Effector memory CD4-positive, alpha-beta T cell (primary cell): ENCODE data around the gene SLC22A4.
A peak's percentile ranks its signal among the peaks of the same experiment; 100 is the strongest.

Experiments used
- DNase-seq, 3 donors: peaks; one replicate each; pipeline ENCODE4 v3.0.0-alpha.2; 2020
- H3K27ac ChIP-seq: 2 replicates; pipeline ENCODE4 v1.7.0; 2013; ENCODE audit warnings: mild to moderate bottlenecking, low read length, moderate library complexity; ENCODE audit not compliant: insufficient read depth, poor library complexity, severe bottlenecking
- H3K27me3 ChIP-seq: replicated peaks from 2 replicates; pipeline ENCODE4 v1.7.0; 2013; ENCODE audit warnings: mild to moderate bottlenecking, low read length; ENCODE audit not compliant: insufficient read depth, control insufficient read depth, poor library complexity, severe bottlenecking
- H3K36me3 ChIP-seq: 2 replicates; pipeline ENCODE4 v1.7.0; 2013; ENCODE audit warnings: mild to moderate bottlenecking, low read length, moderate library complexity; ENCODE audit not compliant: control insufficient read depth, insufficient read depth
- H3K4me1 ChIP-seq: 2 replicates; pipeline ENCODE4 v1.7.0; 2013; ENCODE audit warnings: low read length, mild to moderate bottlenecking; ENCODE audit not compliant: control insufficient read depth, insufficient read depth, poor library complexity, severe bottlenecking
- H3K4me3 ChIP-seq: 2 replicates; pipeline ENCODE4 v1.7.0; 2013; ENCODE audit warnings: low read length, low read depth, mild to moderate bottlenecking; ENCODE audit not compliant: insufficient read depth, poor library complexity, severe bottlenecking
- H3K9me3 ChIP-seq: 2 replicates; pipeline ENCODE4 v1.7.0; 2013; ENCODE audit warnings: mild to moderate bottlenecking, low read length, moderate library complexity; ENCODE audit not compliant: control insufficient read depth

Gene SLC22A4

GRCh38 chr5:132269635-132270334, 24.4 kb upstream of the SLC22A4 start:
- Histone ChIP-seq H3K36me3 (no peaks in the 10 kb centered on the region), H3K4me3 (no peak overlapping the region), H3K4me1 (no peaks in the 10 kb centered on the region), H3K27me3 (peaks cover 3% of the 10 kb centered on the region), H3K9me3 (no peaks in the 10 kb centered on the region), H3K27ac (no peak overlapping the region)
- DNase-seq, result no peak

DNA sequence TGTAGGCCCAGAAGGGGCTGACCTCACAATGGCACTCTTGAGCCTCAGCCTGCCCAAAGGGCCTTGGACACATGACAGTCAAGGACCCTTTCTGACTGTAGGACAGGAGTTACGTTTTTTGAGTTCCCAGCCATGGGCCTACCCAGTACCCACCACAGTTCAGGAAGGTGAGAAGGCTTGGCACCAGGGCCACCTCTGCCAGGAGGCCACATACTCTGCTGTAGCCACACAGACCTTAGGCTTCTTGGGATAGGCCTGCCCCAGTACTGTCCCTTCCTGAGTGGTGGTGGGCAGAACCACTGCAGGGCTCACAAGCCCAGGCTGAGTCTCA, 23.9 kb upstream of the SLC22A4 start:
- no peak for DNase-seq
- no peaks in the 10 kb centered on the region for H3K36me3 ChIP-seq

DNA sequence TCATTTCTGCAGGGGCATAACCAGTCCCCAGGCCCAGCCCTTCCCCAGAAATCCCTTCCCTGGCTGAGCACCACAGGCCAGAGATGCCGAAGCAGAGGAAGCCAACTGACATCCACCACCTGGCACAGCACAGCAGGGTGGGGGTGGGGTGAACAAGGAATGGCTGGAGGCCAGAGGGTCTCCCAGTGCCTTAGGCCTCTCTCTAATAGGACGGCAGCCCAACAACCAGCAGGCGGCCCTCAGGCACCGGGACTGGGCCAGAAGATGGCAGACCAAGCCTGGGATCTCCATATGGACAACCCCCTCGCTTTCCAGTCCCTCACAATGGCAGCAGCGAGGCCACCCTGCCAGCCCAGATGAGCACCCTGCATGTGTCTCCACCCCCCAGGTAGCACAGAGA, 23.5 kb upstream of the SLC22A4 start:
- H3K4me3 ChIP-seq, result no peak overlapping the region
- DNase-seq, result no peak
- no peaks in the 10 kb centered on the region for H3K9me3 ChIP-seq
- H3K4me1 ChIP-seq, result no peaks in the 10 kb centered on the region
- peaks cover 3% of the 10 kb centered on the region for H3K27me3 ChIP-seq
- no peak overlapping the region for H3K27ac ChIP-seq
- H3K36me3 ChIP-seq, result no peaks in the 10 kb centered on the region

More for the DNA sequence above, 23.9 kb upstream of the SLC22A4 start:
- H3K9me3 ChIP-seq, result no peaks in the 10 kb centered on the region
- no peak overlapping the region for H3K27ac ChIP-seq
- peaks cover 3% of the 10 kb centered on the region for H3K27me3 ChIP-seq
- H3K4me3 ChIP-seq, result no peak overlapping the region
- H3K4me1 ChIP-seq, result no peaks in the 10 kb centered on the region

- Histone ChIP-seq H3K4me3 (no peak overlapping the region), H3K27me3 (peaks cover 3% of the 10 kb centered on the region), H3K36me3 (no peaks in the 10 kb centered on the region), H3K27ac (no peak overlapping the region), H3K4me1 (no peaks in the 10 kb centered on the region), H3K9me3 (no peaks in the 10 kb centered on the region)
- DNase-seq, result no peak
These were observed 22.6 kb upstream of the SLC22A4 start for GRCh38 chr5:132271251-132272246.

DNA sequence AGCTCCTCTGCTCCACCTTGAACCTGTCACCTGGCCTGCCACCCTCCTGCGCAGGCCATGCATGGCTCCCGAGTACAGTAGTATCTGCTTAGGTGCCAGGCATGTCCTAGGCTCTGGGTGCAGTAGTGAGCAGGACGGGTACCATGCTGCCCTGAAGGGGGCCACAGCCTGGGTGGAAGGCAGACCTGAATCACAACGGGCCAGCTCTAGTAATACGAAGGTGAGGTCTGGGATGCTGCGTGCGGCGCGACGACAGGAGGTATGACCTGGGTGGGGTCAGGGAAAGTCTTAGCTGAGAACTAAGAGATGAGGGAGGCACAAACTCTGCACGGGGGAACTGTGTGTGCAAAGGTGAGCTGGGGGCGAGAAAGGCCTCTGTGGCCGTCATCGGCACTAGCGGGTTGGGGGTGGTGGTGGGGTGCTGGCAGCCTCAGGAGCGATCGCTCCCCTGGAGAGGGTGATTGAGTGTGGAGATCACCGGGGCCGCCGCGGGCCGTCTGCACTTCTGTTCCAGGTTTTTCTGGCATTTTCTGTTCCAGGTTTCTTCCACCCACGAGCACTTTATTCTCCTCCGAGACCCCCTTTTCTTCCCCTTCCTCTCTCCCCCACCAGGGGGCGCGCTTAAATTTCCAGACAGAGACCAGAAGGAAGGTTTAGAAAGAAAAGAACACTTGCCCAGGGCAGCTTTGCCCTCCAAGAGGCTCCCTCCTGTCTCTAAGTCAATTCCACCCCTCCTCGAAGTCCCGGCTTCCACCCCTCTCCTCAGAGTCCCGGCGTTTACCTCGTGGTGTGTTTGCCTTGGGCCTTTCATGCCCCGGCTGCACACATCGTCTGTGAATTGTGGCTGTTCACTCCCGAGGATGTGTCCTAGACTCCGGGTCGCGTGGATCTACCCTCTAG, 21.6 kb upstream of the SLC22A4 start:
- no peak overlapping the region for H3K27ac ChIP-seq
- H3K36me3 ChIP-seq, result no peaks in the 10 kb centered on the region
- H3K4me1 ChIP-seq, result no peaks in the 10 kb centered on the region
- H3K4me3 ChIP-seq, result no peak overlapping the region
- no peaks in the 10 kb centered on the region for H3K9me3 ChIP-seq
- peaks cover 3% of the 10 kb centered on the region for H3K27me3 ChIP-seq
- DNase-seq, result peak; percentile 16 to 47 (median 33)

- no peak overlapping the region for H3K4me3 ChIP-seq
- H3K4me1 ChIP-seq, result no peaks in the 10 kb centered on the region
- no peaks in the 10 kb centered on the region for H3K9me3 ChIP-seq
- no peak overlapping the region for H3K27ac ChIP-seq
- no peaks in the 10 kb centered on the region for H3K36me3 ChIP-seq
- no peak for DNase-seq
- peaks cover 3% of the 10 kb centered on the region for H3K27me3 ChIP-seq
These were observed 20.6 kb upstream of the SLC22A4 start for GRCh38 chr5:132273631-132274030.

DNA sequence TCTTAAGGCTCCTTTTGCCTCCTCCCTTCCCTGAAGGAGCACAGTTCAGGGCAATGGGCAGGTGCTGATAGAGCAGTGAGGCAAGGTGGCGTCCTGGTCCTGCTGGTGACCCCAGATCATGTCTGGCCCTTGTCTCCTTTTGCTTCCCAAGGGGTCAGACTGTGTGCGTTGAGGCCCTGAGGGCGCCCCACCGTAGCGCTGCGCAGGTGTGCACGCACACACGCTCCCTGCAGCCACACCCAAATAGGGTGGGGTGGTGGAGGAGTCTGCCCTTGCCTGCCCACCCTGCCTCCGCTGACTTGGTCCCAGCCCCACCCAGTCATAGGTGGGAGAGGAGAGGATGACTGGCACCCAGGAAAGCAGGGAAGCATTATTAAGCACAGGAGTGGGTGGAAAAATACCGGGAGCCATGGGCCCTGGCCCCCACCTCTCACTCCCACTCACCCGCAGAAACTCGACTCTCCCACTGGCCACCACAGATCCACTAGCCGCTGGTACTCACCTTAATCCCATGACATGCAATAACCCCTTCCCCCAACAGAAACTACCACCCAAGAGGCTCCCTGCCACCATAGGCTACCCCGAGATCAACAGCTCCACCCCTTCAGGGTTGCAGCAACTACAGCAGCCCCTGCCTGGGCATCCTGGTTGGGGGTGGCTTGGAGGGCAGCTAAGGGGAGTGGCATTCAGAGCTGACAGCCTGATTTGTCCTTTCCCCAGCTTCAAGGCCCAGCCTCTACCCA, 20.0 kb upstream of the SLC22A4 start:
- Histone ChIP-seq H3K4me1 (no peaks in the 10 kb centered on the region), H3K4me3 (no peak overlapping the region), H3K36me3 (no peaks in the 10 kb centered on the region), H3K9me3 (no peaks in the 10 kb centered on the region), H3K27ac (no peak overlapping the region), H3K27me3 (peaks cover 3% of the 10 kb centered on the region)
- no peak for DNase-seq

DNA sequence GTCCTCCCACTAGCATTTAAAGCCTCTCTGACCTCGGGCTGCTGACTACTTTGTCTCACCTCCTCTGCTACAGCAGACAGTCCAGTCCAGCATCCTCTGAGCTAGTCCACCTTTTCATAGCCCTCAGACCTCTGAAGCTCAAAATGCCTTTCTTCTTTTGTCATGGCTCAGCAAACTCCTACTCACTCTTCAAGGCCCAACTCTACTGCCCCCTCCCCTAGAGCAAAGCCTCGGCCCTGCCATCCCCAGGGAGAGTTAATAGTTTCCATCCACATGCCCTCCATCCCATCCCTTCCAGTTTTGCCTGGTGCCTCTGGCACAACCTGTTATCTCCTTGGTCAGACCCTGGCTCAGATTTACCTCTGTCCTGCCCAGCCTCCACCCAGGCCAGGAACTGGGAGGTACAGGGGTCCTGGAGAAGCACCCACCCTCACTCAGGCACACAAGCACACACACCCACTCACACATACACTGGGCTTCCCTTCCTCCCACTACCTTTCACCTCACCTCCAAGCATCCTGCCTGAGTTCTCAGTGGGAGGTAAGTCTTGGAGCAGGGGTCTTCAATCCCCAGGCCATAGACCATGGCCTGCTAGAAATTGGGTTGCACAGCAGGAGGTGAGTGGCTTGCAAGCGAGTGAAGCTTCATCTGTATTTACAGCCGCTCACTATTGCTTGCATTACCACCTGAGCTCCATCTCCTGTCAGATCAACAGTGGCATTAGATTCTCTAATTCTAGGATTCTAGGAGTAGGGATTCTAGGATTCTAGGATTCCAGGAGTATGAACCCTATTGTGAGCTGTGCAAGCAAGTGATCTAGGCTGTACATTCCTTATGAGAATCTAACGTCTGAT, 18.6 kb upstream of the SLC22A4 start:
- Histone ChIP-seq H3K9me3 (no peaks in the 10 kb centered on the region), H3K36me3 (no peaks in the 10 kb centered on the region), H3K4me3 (no peak overlapping the region), H3K4me1 (no peaks in the 10 kb centered on the region), H3K27me3 (peaks cover 3% of the 10 kb centered on the region), H3K27ac (no peak overlapping the region)
- DNase-seq, result no peak
